Measurements from ENCODE around the gene SMAD3.

SMAD3 gene

GRCh38 chr15:67035886-67036285 lies 29.5 kb upstream of the SMAD3 start:
- in situ Hi-C loops (cut with MboI; ENCODE audit: low sequenced_read_pairs): no loop called here

GRCh38 chr15:67036775-67037555 lies 28.4 kb upstream of the SMAD3 start:
- in situ Hi-C loops (cut with MboI; ENCODE audit: low sequenced_read_pairs): no loop called here

GRCh38 chr15:67037694-67038093 lies 27.7 kb upstream of the SMAD3 start:
- in situ Hi-C loops (cut with MboI; ENCODE audit: low sequenced_read_pairs): no loop called here

- in situ Hi-C loops (cut with MboI; ENCODE audit: low sequenced_read_pairs): no loop called here
Observed at GRCh38 chr15:67038736-67039135, 26.7 kb upstream of the SMAD3 start.

- in situ Hi-C loops (cut with MboI; ENCODE audit: low sequenced_read_pairs): no loop called here
Observed at GRCh38 chr15:67039384-67040075, 25.9 kb upstream of the SMAD3 start.

- in situ Hi-C loops (cut with MboI; ENCODE audit: low sequenced_read_pairs): no loop called here
Observed at GRCh38 chr15:67040277-67040676, 25.1 kb upstream of the SMAD3 start.

- in situ Hi-C loops (cut with MboI; ENCODE audit: low sequenced_read_pairs): no loop called here
Observed at GRCh38 chr15:67042551-67043142, 22.8 kb upstream of the SMAD3 start.

GRCh38 chr15:67043939-67044771 lies 21.2 kb upstream of the SMAD3 start:
- in situ Hi-C loops (cut with MboI; ENCODE audit: low sequenced_read_pairs): no loop called here

GRCh38 chr15:67047149-67047661 lies 18.2 kb upstream of the SMAD3 start:
- in situ Hi-C loops (cut with MboI; ENCODE audit: low sequenced_read_pairs): no loop called here

GRCh38 chr15:67048281-67049279 lies 16.8 kb upstream of the SMAD3 start:
- in situ Hi-C loops (cut with MboI; ENCODE audit: low sequenced_read_pairs): no loop called here

- in situ Hi-C loops (cut with MboI; ENCODE audit: low sequenced_read_pairs): no loop called here
Observed at GRCh38 chr15:67049351-67050044, 15.9 kb upstream of the SMAD3 start.

GRCh38 chr15:67050062-67050461 lies 15.3 kb upstream of the SMAD3 start:
- in situ Hi-C loops (cut with MboI; ENCODE audit: low sequenced_read_pairs): no loop called here

- in situ Hi-C loops (cut with MboI; ENCODE audit: low sequenced_read_pairs): no loop called here
Observed at GRCh38 chr15:67050522-67051087, 14.8 kb upstream of the SMAD3 start.

- in situ Hi-C loops (cut with MboI; ENCODE audit: low sequenced_read_pairs): no loop called here
Observed at GRCh38 chr15:67051088-67052045, 14.0 kb upstream of the SMAD3 start.

- in situ Hi-C loops (cut with MboI; ENCODE audit: low sequenced_read_pairs): no loop called here
Observed at GRCh38 chr15:67054676-67055075, 10.7 kb upstream of the SMAD3 start.

GRCh38 chr15:67059127-67059553 lies 6.3 kb upstream of the SMAD3 start:
- in situ Hi-C loops (cut with MboI; ENCODE audit: low sequenced_read_pairs): no loop called here

- in situ Hi-C loops (cut with MboI; ENCODE audit: low sequenced_read_pairs): no loop called here
Observed at GRCh38 chr15:67061811-67062368, 3.5 kb upstream of the SMAD3 start.

All from hTERT RPE-1 (cell line).